GM18870 (cell line): ENCODE data around the gene TUBGCP6.

Experiments
- ATAC-seq: cut with Tn5 transposase; IDR thresholded peaks from one replicate; pipeline ENCODE4 v1.9.1; 2021; ENCODE audit warnings: moderate library complexity; ENCODE audit not compliant: unreplicated experiment

Gene TUBGCP6

GRCh38 chr22:50227579-50228215, 17.1 kb downstream of the TUBGCP6 start:
- no peak for ATAC-seq

GRCh38 chr22:50226875-50227165, 18.0 kb downstream of the TUBGCP6 start:
- ATAC-seq: no peak

GRCh38 chr22:50226063-50226874, 18.6 kb downstream of the TUBGCP6 start:
- ATAC-seq: no peak

GRCh38 chr22:50225200-50225969, 19.4 kb downstream of the TUBGCP6 start:
- no peak for ATAC-seq

GRCh38 chr22:50224071-50224470, 20.8 kb downstream of the TUBGCP6 start:
- no peak for ATAC-seq

- no peak for ATAC-seq
Observed at GRCh38 chr22:50222508-50222907, 22.3 kb downstream of the TUBGCP6 start.

GRCh38 chr22:50221410-50222300, 23.2 kb downstream of the TUBGCP6 start:
- ATAC-seq: no peak

GRCh38 chr22:50220603-50221409, 24.0 kb downstream of the TUBGCP6 start:
- ATAC-seq: no peak

GRCh38 chr22:50219800-50220602, 24.8 kb downstream of the TUBGCP6 start:
- ATAC-seq: no peak

GRCh38 chr22:50218996-50219727, 25.7 kb downstream of the TUBGCP6 start:
- ATAC-seq: no peak

- ATAC-seq: no peak
Observed at GRCh38 chr22:50218153-50218995, 26.4 kb downstream of the TUBGCP6 start.

GRCh38 chr22:50217543-50218152, 27.2 kb downstream of the TUBGCP6 start:
- no peak for ATAC-seq

- no peak for ATAC-seq
Observed at GRCh38 chr22:50216684-50217520, 27.9 kb downstream of the TUBGCP6 start.

GRCh38 chr22:50216055-50216683, 28.7 kb downstream of the TUBGCP6 start:
- no peak for ATAC-seq

- ATAC-seq: no peak
Observed at GRCh38 chr22:50215297-50216054, 29.3 kb downstream of the TUBGCP6 start.
